PC-3 (cell line): ENCODE results near the gene DACT2.

Experiments used
- EZH2 ChIP-seq: fragments of 300-600 bp; sonication (generic); IDR thresholded peaks from one replicate; pipeline ENCODE4 v1.6.1; 2017; ENCODE audit warnings: antibody characterized with exemption, mild to moderate bottlenecking, low read length; ENCODE audit not compliant: unreplicated experiment
- EZH2phosphoT487 ChIP-seq: fragments of 300-600 bp; sonication (generic); IDR thresholded peaks from 2 replicates; pipeline ENCODE4 v1.6.1; 2018; ENCODE audit warnings: mild to moderate bottlenecking, antibody characterized with exemption, low read length, borderline replicate concordance
- TF ChIP-seq, protein P1 (sequence below): fragments of 300-600 bp; sonication (generic); conservative IDR thresholded peaks from 2 replicates; pipeline ENCODE4 v1.5.1; 2017; ENCODE audit warnings: antibody characterized with exemption, low read depth, mild to moderate bottlenecking, low read length

GRCh38 chr6:168310945-168311344 lies 8.6 kb downstream of the DACT2 start:
- TF ChIP-seq, protein P1, sequence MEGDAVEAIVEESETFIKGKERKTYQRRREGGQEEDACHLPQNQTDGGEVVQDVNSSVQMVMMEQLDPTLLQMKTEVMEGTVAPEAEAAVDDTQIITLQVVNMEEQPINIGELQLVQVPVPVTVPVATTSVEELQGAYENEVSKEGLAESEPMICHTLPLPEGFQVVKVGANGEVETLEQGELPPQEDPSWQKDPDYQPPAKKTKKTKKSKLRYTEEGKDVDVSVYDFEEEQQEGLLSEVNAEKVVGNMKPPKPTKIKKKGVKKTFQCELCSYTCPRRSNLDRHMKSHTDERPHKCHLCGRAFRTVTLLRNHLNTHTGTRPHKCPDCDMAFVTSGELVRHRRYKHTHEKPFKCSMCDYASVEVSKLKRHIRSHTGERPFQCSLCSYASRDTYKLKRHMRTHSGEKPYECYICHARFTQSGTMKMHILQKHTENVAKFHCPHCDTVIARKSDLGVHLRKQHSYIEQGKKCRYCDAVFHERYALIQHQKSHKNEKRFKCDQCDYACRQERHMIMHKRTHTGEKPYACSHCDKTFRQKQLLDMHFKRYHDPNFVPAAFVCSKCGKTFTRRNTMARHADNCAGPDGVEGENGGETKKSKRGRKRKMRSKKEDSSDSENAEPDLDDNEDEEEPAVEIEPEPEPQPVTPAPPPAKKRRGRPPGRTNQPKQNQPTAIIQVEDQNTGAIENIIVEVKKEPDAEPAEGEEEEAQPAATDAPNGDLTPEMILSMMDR: no peak
- TF ChIP-seq EZH2phosphoT487 (no peak), EZH2 (no peak)
